KBM-7 (cell line): ENCODE results near the gene MYH14.

Experiments
- DNase-seq: peaks from one replicate; pipeline ENCODE4 v3.0.0-alpha.2; 2015
- in situ Hi-C: fragments of 300-500 bp; cut with MboI; formaldehyde crosslinking; loops from 2 replicates; pipeline ENCODE4 v1.14.3; 2020; ENCODE audit warnings: low sequenced_read_pairs, low pct_unique_long_range_greater_than_20kb, mixed read lengths

Gene MYH14

DNA sequence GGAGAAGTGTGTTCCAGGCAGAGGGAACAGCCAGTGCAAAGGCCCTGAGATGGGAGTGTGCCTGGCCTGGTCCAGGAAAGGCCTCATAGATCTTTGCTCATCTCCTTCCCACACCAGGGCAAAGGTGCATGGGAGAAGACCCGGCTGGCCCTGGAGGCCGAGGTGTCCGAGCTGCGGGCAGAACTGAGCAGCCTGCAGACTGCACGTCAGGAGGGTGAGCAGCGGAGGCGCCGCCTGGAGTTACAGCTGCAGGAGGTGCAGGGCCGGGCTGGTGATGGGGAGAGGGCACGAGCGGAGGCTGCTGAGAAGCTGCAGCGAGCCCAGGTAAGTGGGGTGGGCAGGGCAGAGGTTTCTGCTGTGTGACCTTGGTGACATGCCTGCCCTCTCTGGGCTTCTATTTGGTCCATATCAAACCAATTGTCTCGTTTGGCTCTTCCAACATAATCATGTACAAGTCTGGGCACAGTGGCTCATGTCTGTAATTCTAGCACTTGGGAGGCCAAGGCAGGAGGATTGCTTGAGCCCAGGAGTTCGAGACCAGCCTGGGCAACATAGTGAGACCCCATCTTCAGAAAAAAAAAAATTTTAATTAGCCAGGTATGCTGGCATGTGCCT, 74.7 kb downstream of the MYH14 start:
- in situ Hi-C loops: no loop called here
- DNase-seq: no peak

DNA sequence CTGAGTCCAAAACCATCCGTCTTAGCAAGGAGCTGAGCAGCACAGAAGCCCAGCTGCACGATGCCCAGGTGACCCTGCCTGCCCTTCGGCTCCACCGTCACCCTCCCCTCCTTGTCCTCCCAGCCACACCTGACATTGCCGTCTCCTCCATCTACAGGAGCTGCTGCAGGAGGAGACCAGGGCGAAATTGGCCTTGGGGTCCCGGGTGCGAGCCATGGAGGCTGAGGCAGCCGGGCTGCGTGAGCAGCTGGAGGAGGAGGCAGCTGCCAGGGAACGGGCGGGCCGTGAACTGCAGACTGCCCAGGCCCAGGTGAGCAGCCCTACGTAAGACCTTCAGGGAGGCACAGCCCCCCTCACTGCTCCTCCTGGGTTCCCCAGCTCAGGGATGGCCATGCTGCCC, 76.7 kb downstream of the MYH14 start:
- in situ Hi-C loops: no loop called here
- DNase-seq: no peak

DNA sequence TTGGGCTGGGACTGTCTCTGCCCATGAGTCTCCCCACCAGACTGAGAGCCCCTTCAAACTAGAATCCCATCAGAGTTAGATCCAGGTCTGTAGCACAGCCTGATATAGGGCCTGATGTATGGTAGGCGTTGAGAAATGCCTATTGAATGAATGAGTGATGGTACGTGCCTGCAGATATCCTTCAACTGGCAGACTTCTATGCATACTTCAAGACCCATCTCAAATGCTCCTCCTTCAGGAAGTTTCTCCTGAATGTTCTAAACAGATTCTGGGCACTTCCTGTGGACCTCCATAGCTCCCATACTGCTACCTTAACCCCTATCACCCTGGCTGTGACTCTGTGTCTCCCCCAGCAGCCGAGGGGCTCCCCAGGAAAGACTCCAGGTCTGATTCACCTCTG, 77.6 kb downstream of the MYH14 start:
- in situ Hi-C loops: no loop called here
- DNase-seq: no peak

DNA sequence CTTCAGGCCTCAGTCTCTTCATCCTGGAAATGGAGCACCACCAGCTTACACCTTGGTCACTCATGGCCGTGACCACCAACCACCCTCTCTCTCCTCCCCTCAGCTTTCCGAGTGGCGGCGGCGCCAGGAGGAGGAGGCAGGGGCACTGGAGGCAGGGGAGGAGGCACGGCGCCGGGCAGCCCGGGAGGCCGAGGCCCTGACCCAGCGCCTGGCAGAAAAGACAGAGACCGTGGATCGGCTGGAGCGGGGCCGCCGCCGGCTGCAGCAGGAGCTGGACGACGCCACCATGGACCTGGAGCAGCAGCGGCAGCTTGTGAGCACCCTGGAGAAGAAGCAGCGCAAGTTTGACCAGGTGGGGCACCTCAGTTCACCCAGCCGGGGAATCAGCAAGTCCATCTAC, 78.1 kb downstream of the MYH14 start:
- no peak for DNase-seq
- in situ Hi-C loops: no loop called here

DNA sequence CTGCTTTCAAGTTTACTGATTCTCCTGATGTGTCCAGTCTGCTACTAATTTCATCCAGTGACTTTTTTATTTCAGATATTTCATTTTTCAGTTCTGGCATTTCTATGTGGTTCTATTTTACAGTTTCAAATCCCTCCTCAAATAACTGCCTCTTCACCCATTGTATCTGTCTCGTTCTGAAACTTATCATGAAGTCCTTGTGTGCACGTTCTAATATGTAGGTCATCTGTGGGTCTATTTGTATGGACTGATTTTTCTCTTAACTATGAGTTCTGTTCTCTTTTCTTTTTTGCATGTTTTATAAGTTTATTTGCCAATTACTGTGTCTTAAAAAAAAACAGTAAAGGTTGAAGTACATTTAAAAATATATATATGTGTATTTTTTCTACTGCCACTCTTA, 82.4 kb downstream of the MYH14 start:
- in situ Hi-C loops: no loop called here
- no peak for DNase-seq

DNA sequence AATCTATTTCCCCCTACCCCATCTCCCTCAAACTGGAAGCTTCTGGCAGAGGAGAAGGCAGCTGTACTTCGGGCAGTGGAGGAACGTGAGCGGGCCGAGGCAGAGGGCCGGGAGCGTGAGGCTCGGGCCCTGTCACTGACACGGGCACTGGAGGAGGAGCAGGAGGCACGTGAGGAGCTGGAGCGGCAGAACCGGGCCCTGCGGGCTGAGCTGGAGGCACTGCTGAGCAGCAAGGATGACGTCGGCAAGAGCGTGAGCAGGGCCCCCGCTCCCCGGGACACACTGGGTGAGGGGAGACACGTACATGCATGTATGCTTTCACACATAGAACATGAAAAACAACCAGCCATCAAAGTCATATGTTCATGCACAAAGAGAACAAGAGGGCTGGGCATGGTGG, 83.0 kb downstream of the MYH14 start:
- in situ Hi-C loops: no loop called here
- DNase-seq: no peak

DNA sequence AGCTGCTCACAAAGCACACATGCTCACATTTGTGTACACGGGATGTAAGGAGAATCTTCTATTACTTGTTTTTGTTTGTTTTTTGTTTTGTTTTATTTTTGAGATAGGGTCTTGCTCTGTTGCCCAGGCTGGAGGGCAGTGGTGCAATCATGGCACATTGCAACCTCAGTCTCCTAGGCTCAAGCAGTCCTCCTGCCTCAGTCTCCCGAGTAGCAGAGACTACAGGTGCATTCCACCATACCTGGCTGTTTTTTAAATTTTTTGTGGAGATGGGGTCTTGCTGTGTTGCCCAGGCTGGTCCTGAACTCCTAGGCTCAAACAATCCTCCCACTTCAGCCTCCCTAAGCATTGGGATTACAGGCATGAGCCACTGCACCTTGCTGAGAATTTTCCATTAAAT, 83.9 kb downstream of the MYH14 start:
- no peak for DNase-seq
- in situ Hi-C loops: no loop called here

DNA sequence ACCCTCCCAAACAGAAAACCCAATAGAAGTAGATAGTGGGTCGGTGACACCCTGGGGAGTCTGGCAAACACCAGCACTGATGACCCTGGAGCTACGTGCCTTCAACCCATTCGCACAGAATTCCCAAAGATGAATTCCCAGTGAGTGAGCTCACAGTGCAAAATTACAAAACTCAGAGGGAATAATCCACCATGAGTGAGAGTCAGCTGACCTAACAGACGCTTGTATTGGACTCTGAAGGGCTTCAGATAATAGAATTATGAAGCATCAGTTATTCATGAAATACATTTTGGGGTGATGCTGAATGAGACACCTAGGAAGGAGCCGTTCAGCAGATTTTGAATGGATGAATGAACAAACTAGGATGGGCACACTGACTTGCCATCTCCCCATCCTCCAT, 85.5 kb downstream of the MYH14 start:
- no peak for DNase-seq
- in situ Hi-C loops: no loop called here

DNA sequence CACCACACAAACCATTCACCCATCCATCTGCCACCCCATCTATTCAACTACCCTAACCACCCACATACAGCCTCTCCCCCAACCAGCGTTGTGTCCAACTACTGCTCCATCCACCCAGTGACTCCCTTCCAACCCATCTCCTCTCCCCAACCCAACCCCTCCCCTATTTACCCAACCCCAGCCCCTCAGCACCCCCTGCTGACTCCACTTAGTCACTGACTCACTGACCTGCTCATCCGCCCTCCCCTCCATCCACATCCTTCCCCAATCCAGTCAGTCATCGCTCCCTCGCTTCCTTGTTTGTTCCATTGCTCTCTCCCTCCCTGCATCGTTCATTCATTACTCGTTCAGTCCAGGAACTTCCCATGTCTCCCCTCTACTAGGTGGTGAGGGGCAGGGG, 86.6 kb downstream of the MYH14 start:
- DNase-seq: no peak
- in situ Hi-C loops: no loop called here

DNA sequence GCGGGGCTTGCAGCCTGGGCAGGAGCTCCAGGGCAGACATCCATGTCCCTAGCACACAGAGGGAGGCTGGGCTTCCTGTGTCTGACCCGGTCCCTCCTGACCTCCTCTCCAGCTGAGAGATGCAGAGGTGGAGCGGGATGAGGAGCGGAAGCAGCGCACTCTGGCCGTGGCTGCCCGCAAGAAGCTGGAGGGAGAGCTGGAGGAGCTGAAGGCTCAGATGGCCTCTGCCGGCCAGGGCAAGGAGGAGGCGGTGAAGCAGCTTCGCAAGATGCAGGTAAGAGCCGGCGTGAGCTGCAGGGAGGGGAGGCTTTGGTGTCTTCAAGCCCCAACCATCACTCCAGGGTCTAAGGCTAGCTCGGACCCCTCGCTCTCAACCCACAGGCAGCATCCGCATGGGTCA, 87.4 kb downstream of the MYH14 start:
- no peak for DNase-seq
- in situ Hi-C loops: no loop called here

DNA sequence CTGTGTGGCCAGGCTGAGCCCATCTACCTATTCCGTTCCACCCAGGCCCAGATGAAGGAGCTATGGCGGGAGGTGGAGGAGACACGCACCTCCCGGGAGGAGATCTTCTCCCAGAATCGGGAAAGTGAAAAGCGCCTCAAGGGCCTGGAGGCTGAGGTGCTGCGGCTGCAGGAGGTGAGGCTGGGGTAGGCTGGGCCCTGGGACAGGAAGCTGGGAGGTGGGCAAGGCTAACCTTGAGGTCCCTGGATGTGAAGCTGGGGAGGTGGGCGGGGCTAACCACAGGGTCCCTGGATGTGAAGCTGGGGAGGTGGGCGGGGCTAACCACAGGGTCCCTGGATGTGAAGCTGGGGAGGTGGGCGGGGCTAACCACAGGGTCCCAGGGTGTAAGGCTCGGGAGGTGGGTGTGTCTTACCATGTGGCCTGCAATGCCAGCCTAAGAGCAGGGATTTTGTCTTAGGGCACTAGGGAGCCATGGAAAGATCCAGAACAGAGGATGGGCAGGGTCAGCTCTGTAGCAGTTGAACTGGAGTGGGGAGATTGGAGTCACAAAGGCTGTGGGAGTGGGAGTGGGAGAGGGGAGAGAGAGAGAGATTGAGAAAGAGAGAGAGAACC, 88.9 kb downstream of the MYH14 start:
- in situ Hi-C loops: no loop called here
- no peak for DNase-seq

DNA sequence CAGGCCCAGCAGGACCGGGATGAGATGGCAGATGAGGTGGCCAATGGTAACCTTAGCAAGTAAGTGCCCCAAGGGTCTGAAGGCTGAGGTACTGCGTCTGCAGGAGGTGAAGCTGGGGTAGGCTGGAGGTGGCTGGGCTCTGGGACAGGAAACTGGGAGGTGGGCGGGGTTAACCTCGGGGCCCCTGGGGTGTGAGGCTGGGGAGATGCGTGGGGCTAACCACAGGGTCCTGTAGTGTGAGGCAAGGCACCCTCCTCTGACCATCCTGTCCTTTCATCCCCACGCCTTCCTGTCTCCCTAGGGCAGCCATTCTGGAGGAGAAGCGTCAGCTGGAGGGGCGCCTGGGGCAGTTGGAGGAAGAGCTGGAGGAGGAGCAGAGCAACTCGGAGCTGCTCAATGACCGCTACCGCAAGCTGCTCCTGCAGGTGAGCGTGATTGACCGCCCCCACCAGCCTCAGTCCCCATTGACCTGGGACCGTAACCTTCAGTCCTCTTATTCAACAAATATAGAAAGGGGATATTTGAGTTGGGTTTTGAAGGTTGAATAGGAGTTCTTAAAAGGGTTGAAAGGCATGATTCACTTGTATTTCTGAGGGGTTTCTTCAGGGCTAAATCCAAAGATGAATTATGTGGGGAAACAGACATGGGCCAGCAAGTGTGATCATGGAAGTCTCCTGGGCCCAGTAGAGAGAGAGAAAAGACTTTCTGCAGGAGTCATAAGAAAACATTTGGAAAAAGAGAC, 90.0 kb downstream of the MYH14 start:
- DNase-seq: no peak
- in situ Hi-C loops: no loop called here

DNA sequence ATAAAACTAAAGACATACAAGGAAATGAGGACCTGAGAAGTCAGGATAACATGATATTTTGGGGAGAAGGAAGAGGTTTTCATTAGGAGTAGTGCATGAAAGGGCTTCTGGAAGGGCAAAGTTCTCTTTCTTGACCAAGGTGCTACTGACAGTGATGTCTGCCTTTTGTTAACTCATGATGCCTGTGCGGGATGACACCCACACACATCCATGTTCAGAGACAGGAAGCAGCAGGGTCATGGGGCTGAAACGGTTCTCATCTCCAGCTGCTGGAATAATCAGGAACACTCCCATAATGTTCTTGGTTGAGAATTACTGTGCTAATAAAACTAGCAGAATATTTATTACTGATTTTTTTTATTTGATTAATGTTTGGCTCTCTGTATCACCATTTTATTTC, 96.6 kb downstream of the MYH14 start:
- DNase-seq: no peak
- in situ Hi-C loops: no loop called here

DNA sequence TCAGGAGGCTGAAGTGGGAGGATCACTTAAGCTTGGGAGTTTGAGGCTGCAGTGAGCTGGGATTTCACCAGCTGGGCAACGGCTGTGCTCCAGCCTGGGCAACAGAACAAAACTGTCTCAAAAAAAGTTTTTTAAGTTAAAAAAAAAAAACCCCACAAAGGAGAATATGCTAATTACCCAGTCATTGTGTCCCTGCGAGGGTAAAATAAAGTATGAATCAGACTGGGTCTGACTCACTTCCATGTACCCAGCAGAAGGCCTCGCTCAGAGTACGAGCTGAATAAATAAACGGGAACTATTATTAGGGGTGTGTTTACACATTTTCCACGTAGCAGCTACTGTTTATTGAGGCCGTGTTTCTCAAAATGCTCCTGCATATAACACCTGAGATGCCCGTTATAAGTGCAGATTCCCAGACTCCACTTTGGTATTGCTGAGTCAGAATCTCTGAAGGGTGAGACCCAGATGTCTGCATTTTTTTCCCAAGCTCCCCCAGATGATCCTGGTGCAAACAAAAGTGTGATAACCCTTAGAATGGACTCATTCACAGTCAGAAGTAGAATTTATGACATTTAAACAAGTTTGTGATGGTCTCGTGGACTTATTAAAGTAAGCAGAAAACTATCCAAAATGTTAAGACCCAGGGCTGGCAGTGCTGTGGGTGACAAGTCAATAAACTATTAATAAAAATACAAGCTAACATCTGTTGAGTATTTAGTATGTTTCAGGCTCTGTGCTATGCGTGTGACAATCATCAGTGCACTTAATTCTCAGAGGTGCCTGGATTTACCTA, 97.6 kb downstream of the MYH14 start:
- in situ Hi-C loops: no loop called here
- no peak for DNase-seq

DNA sequence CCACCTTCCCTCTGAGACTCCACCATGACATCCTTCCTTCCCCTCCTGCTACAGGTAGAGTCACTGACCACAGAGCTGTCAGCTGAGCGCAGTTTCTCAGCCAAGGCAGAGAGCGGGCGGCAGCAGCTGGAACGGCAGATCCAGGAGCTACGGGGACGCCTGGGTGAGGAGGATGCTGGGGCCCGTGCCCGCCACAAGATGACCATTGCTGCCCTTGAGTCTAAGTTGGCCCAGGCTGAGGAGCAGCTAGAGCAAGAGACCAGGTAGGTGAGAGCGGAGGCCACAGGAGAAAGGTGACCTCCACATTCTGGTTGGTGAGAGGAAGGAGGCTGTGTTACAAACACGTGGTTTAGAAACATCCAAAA, 98.2 kb downstream of the MYH14 start:
- in situ Hi-C loops: no loop called here
- no peak for DNase-seq

DNA sequence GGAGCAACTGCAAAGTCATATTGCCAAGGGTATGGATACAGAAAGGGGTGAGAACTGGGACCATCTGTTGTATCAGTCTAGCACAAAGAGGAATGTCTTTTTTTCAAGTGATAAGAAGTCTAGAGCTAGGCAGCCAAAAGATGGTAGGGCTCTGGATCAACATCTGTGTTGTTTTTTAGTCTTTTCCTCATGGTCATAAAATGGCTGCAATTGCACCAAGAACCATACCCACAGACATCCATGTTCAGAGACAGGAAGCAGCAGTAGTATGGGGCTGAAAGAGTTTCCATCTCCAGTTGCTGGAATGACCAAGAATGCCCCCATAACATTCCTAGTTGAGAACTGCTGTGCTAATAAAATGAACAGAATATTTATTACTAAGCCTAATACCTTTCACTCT, 100.1 kb downstream of the MYH14 start:
- no peak for DNase-seq
- in situ Hi-C loops: no loop called here

DNA sequence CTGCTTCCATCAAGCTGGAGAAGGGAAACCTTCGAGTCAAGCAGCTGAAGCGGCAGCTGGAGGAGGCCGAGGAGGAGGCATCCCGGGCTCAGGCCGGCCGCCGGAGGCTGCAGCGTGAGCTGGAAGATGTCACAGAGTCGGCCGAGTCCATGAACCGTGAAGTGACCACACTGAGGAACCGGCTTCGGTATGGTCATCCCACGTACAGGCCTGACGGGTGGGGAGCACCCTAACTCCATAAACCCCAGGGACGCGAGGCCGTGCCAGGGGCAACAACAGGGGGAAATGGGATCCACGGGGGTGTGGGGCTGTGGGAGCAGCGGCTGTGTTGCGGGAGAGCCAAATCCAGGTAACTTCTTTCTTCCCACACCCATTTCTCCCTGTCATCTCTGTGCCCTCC, 105.6 kb downstream of the MYH14 start:
- in situ Hi-C loops: no loop called here

DNA sequence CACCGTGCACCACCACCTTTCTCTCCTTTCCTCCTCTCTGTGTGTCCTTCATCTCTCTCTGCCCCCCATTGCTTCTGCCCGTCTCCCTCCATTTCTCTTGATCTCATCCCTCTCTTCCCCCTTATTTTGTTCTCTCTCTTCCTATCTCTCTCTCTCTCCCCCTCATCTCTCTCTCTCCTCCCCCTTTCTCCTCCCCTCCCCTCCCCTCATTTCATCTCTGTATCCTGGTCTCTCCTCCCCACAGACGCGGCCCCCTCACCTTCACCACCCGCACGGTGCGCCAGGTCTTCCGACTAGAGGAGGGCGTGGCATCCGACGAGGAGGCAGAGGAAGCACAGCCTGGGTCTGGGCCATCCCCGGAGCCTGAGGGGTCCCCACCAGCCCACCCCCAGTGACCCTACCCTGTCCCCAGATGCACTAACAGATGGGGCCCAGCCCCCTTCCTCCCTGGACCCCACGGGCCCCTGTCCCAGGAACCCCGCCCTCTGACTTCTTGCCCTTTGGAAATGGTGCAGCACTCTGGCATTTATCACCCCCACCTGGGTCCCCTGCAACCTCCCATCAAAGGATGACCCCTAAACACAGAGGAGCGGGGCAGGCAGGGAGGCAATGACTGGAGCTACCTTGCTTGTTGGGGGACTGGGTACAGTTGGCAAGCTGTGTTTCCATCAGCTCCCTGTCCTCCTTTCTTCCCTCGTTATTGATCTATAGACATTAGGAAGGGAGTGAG, 106.1 kb downstream of the MYH14 start:
- in situ Hi-C loops: no loop called here
- no peak for DNase-seq

More for the DNA sequence above, 105.6 kb downstream of the MYH14 start:
- DNase-seq: no peak

DNA sequence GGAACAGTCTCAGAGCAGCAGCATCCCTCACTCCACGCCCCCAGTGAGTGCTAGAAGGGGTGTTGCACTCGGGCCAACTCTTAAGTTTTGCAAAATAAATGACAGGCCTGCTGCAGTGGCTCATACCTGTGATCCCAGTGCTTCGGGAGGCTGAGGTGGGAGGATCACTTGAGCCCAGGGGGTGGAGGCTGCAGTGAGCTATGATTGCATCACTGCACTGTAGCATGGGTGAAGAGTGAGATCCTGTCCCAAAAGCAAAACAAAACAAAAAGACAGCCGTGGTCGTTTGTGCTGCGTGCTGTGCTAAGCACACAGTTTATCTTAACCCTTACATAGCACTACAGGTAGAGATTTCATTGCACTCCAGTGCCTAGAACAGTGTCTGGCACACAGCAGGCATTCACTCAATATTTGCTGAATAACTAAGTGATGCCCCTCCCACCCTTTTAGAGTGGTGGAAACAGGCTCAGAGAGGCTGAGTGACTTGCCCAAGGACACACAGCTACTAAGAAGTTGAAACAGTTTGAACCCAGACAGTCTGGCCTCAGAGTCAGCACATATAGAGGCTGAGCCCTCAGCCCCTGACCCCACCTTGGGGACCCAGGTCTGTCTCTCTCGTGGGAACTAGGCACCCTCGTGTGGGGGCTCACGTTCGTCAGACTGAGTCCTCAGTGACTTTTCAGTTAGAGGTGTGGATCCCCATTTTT, 107.5 kb downstream of the MYH14 start:
- DNase-seq: no peak
- in situ Hi-C loops: no loop called here
